Measurements from ENCODE around the gene FBXO46. TPM values are rescaled to one million over a fixed set of nuclear protein-coding genes. Genes with fewer than 3 reads are reported as not detected.

The FBXO46 gene
- total RNA-seq, 4 donors from 2014 or later: 13.7 to 22.3 (median 17.4) TPM

DNA sequence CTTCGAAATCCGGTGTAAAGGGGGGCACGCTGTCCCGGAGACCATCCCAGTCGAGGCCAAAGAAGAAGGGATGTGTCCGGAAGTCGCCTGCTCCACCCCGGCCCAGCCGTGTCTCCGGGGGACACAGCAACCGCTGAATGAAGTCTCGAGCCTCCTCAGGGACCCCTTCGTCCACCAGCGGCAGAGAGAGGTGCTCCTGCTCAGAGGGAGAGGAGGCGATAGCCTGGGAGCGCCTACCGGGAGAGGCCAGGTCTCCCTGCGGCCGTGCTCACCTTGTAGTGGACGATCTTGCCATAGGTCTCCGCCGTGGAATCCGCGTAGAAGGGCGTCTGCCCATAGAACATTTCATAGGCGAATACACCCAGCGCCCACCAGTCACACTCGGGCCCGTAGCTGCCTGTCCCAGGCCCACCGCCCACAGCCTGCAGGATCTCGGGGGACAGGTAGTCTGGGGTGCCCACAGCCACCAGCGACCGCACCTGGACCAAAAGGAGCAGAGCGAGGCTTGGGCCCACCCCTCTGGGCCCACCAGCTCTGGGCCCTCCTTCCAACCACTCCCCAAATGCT lies 46.8 kb upstream of the FBXO46 start:
- H3K27ac ChIP-seq: no peak overlapping the region
- WGBS, 2 donors: 94 to 97% methylated on average over 12 to 31 of the region's 34 CpGs
- no peaks in the 10 kb centered on the region for H3K9me3 ChIP-seq

DNA sequence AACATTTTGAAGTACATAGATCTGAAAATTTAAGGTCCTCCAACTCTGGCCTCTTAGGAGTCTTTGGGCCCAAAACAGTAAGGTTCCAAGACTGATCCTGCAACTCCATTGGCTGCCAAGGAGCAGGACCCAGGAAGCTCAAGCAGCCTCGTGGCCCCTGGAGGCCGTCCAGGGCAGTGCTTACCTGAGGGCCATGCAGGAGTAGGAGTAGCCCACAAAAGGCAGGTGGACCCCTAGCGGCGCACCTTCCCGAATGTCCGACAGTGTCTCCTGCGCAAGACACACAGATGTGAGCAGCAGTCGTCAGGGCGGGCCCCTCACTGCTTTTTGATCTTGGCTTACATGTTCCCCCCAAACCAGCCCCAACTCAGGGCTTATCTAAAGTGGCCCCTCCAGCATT lies 44.1 kb upstream of the FBXO46 start:
- no peak overlapping the region for H3K27ac ChIP-seq
- H3K9me3 ChIP-seq: no peaks in the 10 kb centered on the region
- TF ChIP-seq POLR2A (IDR thresholded peaks at IDR 0.05): no peak
- TF ChIP-seq, protein P1, sequence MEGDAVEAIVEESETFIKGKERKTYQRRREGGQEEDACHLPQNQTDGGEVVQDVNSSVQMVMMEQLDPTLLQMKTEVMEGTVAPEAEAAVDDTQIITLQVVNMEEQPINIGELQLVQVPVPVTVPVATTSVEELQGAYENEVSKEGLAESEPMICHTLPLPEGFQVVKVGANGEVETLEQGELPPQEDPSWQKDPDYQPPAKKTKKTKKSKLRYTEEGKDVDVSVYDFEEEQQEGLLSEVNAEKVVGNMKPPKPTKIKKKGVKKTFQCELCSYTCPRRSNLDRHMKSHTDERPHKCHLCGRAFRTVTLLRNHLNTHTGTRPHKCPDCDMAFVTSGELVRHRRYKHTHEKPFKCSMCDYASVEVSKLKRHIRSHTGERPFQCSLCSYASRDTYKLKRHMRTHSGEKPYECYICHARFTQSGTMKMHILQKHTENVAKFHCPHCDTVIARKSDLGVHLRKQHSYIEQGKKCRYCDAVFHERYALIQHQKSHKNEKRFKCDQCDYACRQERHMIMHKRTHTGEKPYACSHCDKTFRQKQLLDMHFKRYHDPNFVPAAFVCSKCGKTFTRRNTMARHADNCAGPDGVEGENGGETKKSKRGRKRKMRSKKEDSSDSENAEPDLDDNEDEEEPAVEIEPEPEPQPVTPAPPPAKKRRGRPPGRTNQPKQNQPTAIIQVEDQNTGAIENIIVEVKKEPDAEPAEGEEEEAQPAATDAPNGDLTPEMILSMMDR (IDR thresholded peaks at IDR 0.05): peak in 1 of 6 experiments; percentile 8
- H3K36me3 ChIP-seq: peaks cover 15 to 19% of the 10 kb centered on the region in 2 donors
- peak in 1 of 2 donors; percentile 44 for DNase-seq
- WGBS, 2 donors: 62 to 79% methylated on average over 9 of the region's 9 CpGs
- peaks cover 7 to 9% of the 10 kb centered on the region in 2 donors for H3K4me1 ChIP-seq
- intact Hi-C loops (cut with DNase I): no loop called here
- H3K27me3 ChIP-seq: no peaks in the 10 kb centered on the region
- H3K4me3 ChIP-seq (replicated peaks in 1 of 3): no peak overlapping the region

More for the DNA sequence above, 46.8 kb upstream of the FBXO46 start:
- H3K4me1 ChIP-seq: peaks cover 28 to 30% of the 10 kb centered on the region in 2 donors
- TF ChIP-seq, protein P1 (IDR thresholded peaks at IDR 0.05): no peak
- TF ChIP-seq POLR2A (IDR thresholded peaks at IDR 0.05): no peak
- peaks cover 15 to 19% of the 10 kb centered on the region in 2 donors for H3K36me3 ChIP-seq
- DNase-seq: no peak
- no peak overlapping the region for H3K4me3 ChIP-seq (replicated peaks in 1 of 3)
- no peaks in the 10 kb centered on the region for H3K27me3 ChIP-seq
- intact Hi-C loops (cut with DNase I): no loop called here

DNA sequence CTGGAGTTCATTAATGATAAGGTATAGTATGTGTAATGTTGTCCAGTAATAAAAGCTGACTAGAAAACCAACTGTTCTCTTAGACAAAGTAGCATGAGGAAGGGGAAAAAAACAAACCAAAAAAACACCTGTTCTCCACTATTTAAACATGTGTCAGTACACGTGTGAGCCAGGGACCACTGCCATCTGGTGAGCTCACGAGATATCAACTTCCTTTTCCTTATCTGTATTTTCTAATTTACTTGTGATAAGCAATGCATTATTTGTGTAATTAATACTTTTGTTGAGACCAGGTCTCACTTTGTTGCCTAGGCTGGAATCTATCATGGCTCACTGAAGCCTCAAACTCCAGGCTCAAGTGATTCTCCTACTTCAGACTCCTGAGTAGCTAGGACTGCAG lies 42.7 kb upstream of the FBXO46 start:
- DNase-seq: no peak
- Histone ChIP-seq H3K36me3 (peaks cover 15 to 19% of the 10 kb centered on the region in 2 donors), H3K4me3 (replicated peaks in 1 of 3) (no peak overlapping the region), H3K27me3 (no peaks in the 10 kb centered on the region), H3K4me1 (peaks cover 0 to 6% of the 10 kb centered on the region in 2 donors), H3K27ac (no peak overlapping the region), H3K9me3 (no peaks in the 10 kb centered on the region)
- 62 to 70% methylated on average over 2 of the region's 2 CpGs for WGBS, 2 donors
- intact Hi-C loops (cut with DNase I): no loop called here
- TF ChIP-seq, protein P1 (IDR thresholded peaks at IDR 0.05): no peak
- no peak for TF ChIP-seq POLR2A (IDR thresholded peaks at IDR 0.05)

DNA sequence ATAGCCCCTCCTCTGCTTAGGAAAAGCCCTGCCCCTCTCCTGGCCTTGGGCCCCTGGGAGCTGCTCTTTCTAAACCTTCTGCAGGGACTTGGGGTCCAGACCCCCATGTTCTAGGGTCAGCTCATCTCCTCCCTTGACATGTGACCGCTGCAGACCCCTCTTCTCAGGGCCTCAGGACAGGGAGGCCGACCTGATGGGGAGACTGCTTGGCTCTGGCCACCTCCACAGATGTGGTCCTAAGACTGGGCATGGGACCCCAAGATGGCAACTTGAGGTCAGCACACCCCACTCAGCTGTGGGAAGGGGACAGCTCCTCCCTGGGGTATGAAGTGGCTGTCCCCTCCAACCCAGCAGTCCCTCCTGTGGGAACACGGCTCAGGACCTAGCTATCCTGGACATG lies 42.2 kb upstream of the FBXO46 start:
- no peaks in the 10 kb centered on the region for H3K27me3 ChIP-seq
- no peaks in the 10 kb centered on the region for H3K9me3 ChIP-seq
- H3K36me3 ChIP-seq: peaks cover 15 to 19% of the 10 kb centered on the region in 2 donors
- H3K4me3 ChIP-seq (replicated peaks in 1 of 3): no peak overlapping the region
- no peak for TF ChIP-seq POLR2A (IDR thresholded peaks at IDR 0.05)
- TF ChIP-seq, protein P1 (IDR thresholded peaks at IDR 0.05): no peak
- 83 to 89% methylated on average over 1 to 2 of the region's 3 CpGs for WGBS, 2 donors
- H3K4me1 ChIP-seq: peaks cover 0 to 6% of the 10 kb centered on the region in 2 donors
- intact Hi-C loops (cut with DNase I): no loop called here
- DNase-seq: no peak
- no peak overlapping the region for H3K27ac ChIP-seq

DNA sequence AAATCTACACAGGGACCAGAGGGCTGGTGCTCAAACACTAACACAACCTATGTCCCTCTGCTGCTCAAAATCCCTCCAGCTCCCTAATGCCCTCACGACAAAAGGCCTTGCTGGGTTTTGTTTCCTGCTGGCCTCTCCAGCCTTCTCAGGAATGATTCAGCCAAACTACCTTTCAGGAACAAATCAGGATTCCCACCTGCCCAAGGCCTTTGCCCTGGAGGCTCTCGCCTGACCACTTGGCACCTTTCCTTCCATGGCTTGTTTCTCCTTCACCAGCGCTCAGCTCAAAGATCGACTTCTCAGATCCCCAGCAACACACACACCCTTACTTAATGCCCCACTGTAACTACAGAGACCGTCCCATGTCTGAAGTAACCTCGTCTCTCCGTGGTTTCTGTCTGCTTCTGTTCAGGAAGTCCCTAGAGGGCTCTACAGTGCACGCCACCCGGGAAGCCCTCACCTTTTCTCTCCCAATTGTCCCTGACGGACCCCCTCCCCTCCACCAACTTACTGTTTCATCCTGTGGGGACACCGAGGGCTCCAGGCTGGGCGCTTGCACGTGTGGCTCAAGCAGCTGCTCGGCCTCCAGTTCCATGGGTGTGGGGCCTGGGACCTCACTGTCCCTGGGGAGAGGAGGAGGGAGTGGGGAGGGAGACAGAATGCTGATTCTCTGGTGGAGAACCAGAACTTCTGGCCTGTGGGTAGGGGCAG lies 41.6 kb upstream of the FBXO46 start:
- H3K4me1 ChIP-seq: peaks cover 0 to 6% of the 10 kb centered on the region in 2 donors
- DNase-seq: no peak
- no peak overlapping the region for H3K27ac ChIP-seq
- H3K27me3 ChIP-seq: no peaks in the 10 kb centered on the region
- WGBS, 2 donors: 80 to 83% methylated on average over 14 of the region's 14 CpGs
- H3K4me3 ChIP-seq (replicated peaks in 1 of 3): no peak overlapping the region
- H3K9me3 ChIP-seq: no peaks in the 10 kb centered on the region
- TF ChIP-seq, protein P1 (IDR thresholded peaks at IDR 0.05): no peak
- TF ChIP-seq POLR2A (IDR thresholded peaks at IDR 0.05): no peak
- intact Hi-C loops (cut with DNase I): no loop called here
- peaks cover 11 to 15% of the 10 kb centered on the region in 2 donors for H3K36me3 ChIP-seq

Data from thyroid gland (tissue), 4 donors.